Neuronal stem cell (in vitro differentiated cells): ENCODE results near the gene AR.

Experiments
- DNase-seq: peaks from one replicate; pipeline ENCODE4 v3.0.0-alpha.2; 2013; ENCODE audit warnings: low spot score
- H2AFZ ChIP-seq: one replicate; pipeline ENCODE4 v1.6.1; 2013; ENCODE audit warnings: mild to moderate bottlenecking, low read length, inconsistent platforms
- H2AK5ac ChIP-seq: 2 replicates; pipeline ENCODE4 v1.6.1; 2013; ENCODE audit warnings: low read depth, mild to moderate bottlenecking, inconsistent platforms, low read length, moderate library complexity, mixed read lengths
- H2BK120ac ChIP-seq: 2 replicates; pipeline ENCODE4 v1.6.1; 2013; ENCODE audit warnings: low read depth, mild to moderate bottlenecking, inconsistent platforms, low read length, moderate library complexity, mixed read lengths
- H2BK12ac ChIP-seq: one replicate; pipeline ENCODE4 v1.6.1; 2013; ENCODE audit warnings: low read length, inconsistent platforms
- H2BK15ac ChIP-seq: 2 replicates; pipeline ENCODE4 v1.6.1; 2013; ENCODE audit warnings: mild to moderate bottlenecking, low read length, inconsistent platforms, mixed read lengths
- H2BK5ac ChIP-seq: one replicate; pipeline ENCODE4 v1.6.1; 2013; ENCODE audit warnings: inconsistent platforms, mild to moderate bottlenecking, low read length, moderate library complexity
- H3K14ac ChIP-seq: one replicate; pipeline ENCODE4 v1.6.1; 2013; ENCODE audit warnings: low read length, inconsistent platforms
- H3K18ac ChIP-seq: 2 replicates; pipeline ENCODE4 v1.6.1; 2013; ENCODE audit warnings: low read length, inconsistent platforms
- H3K23ac ChIP-seq: 2 replicates; pipeline ENCODE4 v1.6.1; 2013; ENCODE audit warnings: low read depth, mild to moderate bottlenecking, mixed read lengths, low read length, inconsistent platforms; ENCODE audit not compliant: poor library complexity
- H3K27ac ChIP-seq: replicated peaks from 3 replicates; pipeline ENCODE4 v1.5.1; 2013; ENCODE audit warnings: low read length, inconsistent platforms
- H3K27me3 ChIP-seq, 3 experiments: 2 replicates each; pipeline ENCODE4 v1.6.1; 2013; ENCODE audit warnings: low read length in 3 of 3, mild to moderate bottlenecking in 2 of 3, inconsistent platforms in 1 of 3, low read depth in 1 of 3, mixed read lengths in 1 of 3, moderate library complexity in 1 of 3; ENCODE audit not compliant: control insufficient read depth in 3 of 3, insufficient read depth in 3 of 3
- H3K36me3 ChIP-seq, 2 donors: replicated peaks in 1 of 2; 2 replicates each; pipeline ENCODE4 v1.6.1; 2013; ENCODE audit warnings: low read length in 2 of 2; ENCODE audit not compliant: control insufficient read depth in 2 of 2, insufficient read depth in 2 of 2
- H3K4ac ChIP-seq: 2 replicates; pipeline ENCODE4 v1.6.1; 2013; ENCODE audit warnings: inconsistent platforms, mild to moderate bottlenecking, low read length, moderate library complexity
- H3K4me1 ChIP-seq, 2 donors: 1 replicate in 1 of 2; 2 replicates in 1 of 2; pipeline ENCODE4 v1.6.1; 2013; ENCODE audit warnings: low read length in 2 of 2, low read depth in 1 of 2; ENCODE audit not compliant: control insufficient read depth in 2 of 2, insufficient read depth in 1 of 2
- H3K4me2 ChIP-seq: one replicate; pipeline ENCODE4 v1.6.1; 2013; ENCODE audit warnings: mild to moderate bottlenecking, low read length, inconsistent platforms; ENCODE audit not compliant: insufficient read depth, poor library complexity, severe bottlenecking
- H3K4me3 ChIP-seq, 2 donors: 2 replicates each; pipeline ENCODE4 v1.5.1; 2013; ENCODE audit warnings: low read length in 2 of 2, mild to moderate bottlenecking in 2 of 2, inconsistent platforms in 1 of 2, moderate library complexity in 1 of 2
- H3K79me1 ChIP-seq: one replicate; pipeline ENCODE4 v1.6.1; 2013; ENCODE audit warnings: low read depth, mild to moderate bottlenecking, inconsistent platforms, low read length, moderate library complexity
- H3K9ac ChIP-seq: one replicate; pipeline ENCODE4 v1.6.1; 2013; ENCODE audit warnings: mild to moderate bottlenecking, low read depth, low read length, inconsistent platforms; ENCODE audit not compliant: poor library complexity
- H3K9me3 ChIP-seq, 2 donors: replicated peaks in 1 of 2; 2 replicates each; pipeline versions ENCODE3 to v1.6.1; 2013; ENCODE audit warnings: low read length in 2 of 2, mild to moderate bottlenecking in 2 of 2, inconsistent platforms in 1 of 2, low read depth in 1 of 2, mixed read lengths in 1 of 2, moderate library complexity in 1 of 2; ENCODE audit not compliant: control insufficient read depth in 2 of 2, insufficient read depth in 1 of 2
- H4K8ac ChIP-seq: one replicate; pipeline ENCODE4 v1.6.1; 2013; ENCODE audit warnings: low read depth, mild to moderate bottlenecking, inconsistent platforms, low read length, moderate library complexity
- H4K91ac ChIP-seq: one replicate; pipeline ENCODE4 v1.6.1; 2013; ENCODE audit warnings: low read length, low read depth, mild to moderate bottlenecking, inconsistent platforms; ENCODE audit not compliant: poor library complexity
- WGBS, 2 donors: extraction: QIAGEN DNeasy Blood & Tissue Kit; methylation state at CpG; one replicate each; pipeline ENCODE4 v1.1.7; 2013; ENCODE audit warnings: missing lambda C conversion rate in 2 of 2, mixed read lengths in 1 of 2; ENCODE audit not compliant: insufficient read length in 2 of 2, insufficient replicate concordance in 1 of 2; ENCODE audit errors: extremely low coverage in 2 of 2; 5-methylcytosine and 5-hydroxymethylcytosine counted together

AR gene

DNA sequence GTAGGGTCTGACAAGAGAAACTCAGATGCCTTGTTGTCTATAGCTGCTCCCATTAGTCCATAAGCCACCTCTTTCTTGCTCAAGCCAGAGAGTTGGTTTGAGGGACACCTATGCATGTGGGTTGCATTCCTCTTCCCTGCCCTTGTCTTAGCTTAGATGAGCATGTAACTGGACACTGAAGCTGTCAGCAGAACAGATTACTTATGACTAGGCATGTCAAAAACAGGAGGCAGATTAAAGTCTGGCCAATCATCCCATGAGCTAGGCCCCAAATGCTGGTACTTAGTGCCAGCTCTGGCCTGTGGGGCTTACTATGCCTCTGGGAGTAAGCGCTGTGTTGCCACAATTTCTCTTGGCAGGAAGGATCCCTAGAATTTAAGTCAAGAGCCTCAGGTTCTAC lies 215.2 kb downstream of the AR start:
- Histone ChIP-seq H3K27ac (no peak overlapping the region), H3K9ac (no peak overlapping the region), H2BK5ac (no peak overlapping the region), H4K8ac (no peak overlapping the region), H3K4ac (no peak overlapping the region), H3K14ac (no peak overlapping the region), H2AFZ (no peak overlapping the region), H2BK15ac (no peak overlapping the region), H2BK120ac (no peak overlapping the region), H3K4me1 (no peaks in the 10 kb centered on the region), H3K18ac (no peak overlapping the region), H3K4me2 (no peak overlapping the region), H2BK12ac (no peak overlapping the region), H3K23ac (no peak overlapping the region), H4K91ac (no peak overlapping the region), H3K9me3 (no peaks in the 10 kb centered on the region), H3K79me1 (no peaks in the 10 kb centered on the region), H3K4me3 (no peak overlapping the region), H2AK5ac (no peak overlapping the region), H3K36me3 (no peaks in the 10 kb centered on the region), H3K27me3 (no peaks in the 10 kb centered on the region)
- WGBS, 2 donors, result no CpG with 5 or more reads among the region's 1 CpG
- no peak for DNase-seq

DNA sequence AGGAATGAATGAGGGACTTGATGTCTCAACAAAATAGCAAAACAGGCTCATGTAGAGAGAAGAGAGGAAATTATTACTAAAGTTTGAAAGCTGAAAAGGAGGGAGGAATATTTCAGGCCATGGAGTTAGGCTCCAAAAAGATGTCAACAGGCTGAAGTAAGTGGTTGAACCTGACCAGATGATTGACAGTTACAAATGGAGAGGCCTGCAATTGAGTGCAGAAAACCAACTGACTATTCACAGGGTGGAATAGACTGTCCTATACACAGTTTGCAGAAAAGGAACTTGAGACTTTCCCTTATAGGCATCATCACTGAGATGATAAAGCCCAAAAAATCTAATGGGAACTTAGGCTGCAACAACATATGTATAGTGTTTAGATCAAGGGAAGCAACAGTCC lies 233.3 kb downstream of the AR start:
- DNase-seq, result no peak
- no peak overlapping the region for H3K9ac ChIP-seq
- no peak overlapping the region for H3K23ac ChIP-seq
- no peak overlapping the region for H4K91ac ChIP-seq
- H3K27ac ChIP-seq, result no peak overlapping the region
- H3K79me1 ChIP-seq, result no peaks in the 10 kb centered on the region
- no peak overlapping the region for H2BK15ac ChIP-seq
- no peaks in the 10 kb centered on the region for H3K27me3 ChIP-seq
- H3K4me2 ChIP-seq, result no peak overlapping the region
- H3K36me3 ChIP-seq, result no peaks in the 10 kb centered on the region
- H3K9me3 ChIP-seq, result no peaks in the 10 kb centered on the region
- H3K4me3 ChIP-seq, result no peak overlapping the region
- no peak overlapping the region for H2AK5ac ChIP-seq
- H3K18ac ChIP-seq, result no peak overlapping the region
- H3K4me1 ChIP-seq, result no peaks in the 10 kb centered on the region
- H2AFZ ChIP-seq, result no peak overlapping the region
- H3K14ac ChIP-seq, result no peak overlapping the region
- H2BK12ac ChIP-seq, result no peak overlapping the region
- no peak overlapping the region for H3K4ac ChIP-seq
- H2BK5ac ChIP-seq, result no peak overlapping the region
- no peak overlapping the region for H2BK120ac ChIP-seq
- H4K8ac ChIP-seq, result no peak overlapping the region

DNA sequence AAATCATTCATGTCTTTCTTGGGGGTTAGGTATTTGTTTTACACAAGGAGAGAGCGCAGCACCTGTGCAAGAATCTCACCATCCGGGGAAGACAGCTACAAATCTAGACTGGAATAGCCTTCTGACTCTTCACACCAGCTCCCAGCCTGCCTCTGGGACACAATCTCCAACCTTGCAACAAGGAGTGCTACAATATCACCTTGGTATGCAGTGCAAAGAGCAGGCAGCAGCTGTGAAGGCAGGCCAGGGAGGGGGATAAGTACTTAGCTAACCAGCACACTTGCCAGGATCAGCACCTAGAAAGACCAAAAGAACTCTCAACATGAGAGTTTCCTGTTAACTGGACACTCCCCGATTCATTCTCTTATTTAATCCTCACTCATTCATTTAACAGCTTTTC lies 235.3 kb downstream of the AR start:
- Histone ChIP-seq H3K9ac (no peak overlapping the region), H2BK5ac (no peak overlapping the region), H3K4me3 (no peak overlapping the region), H3K4me1 (no peaks in the 10 kb centered on the region), H2BK12ac (no peak overlapping the region), H3K36me3 (no peaks in the 10 kb centered on the region), H3K27me3 (peaks cover 0 to 4% (median 0%) of the 10 kb centered on the region in 3 experiments), H3K14ac (no peak overlapping the region), H3K4ac (no peak overlapping the region), H3K18ac (no peak overlapping the region), H3K79me1 (no peaks in the 10 kb centered on the region), H2BK15ac (no peak overlapping the region), H3K9me3 (no peaks in the 10 kb centered on the region), H2AK5ac (no peak overlapping the region), H3K27ac (no peak overlapping the region), H4K91ac (no peak overlapping the region), H2AFZ (no peak overlapping the region), H2BK120ac (no peak overlapping the region), H3K23ac (no peak overlapping the region), H4K8ac (no peak overlapping the region), H3K4me2 (no peak overlapping the region)
- WGBS, 2 donors, result no CpG with 5 or more reads among the region's 3 CpGs
- no peak for DNase-seq
